H1 (cell line): ENCODE data around the gene EXOC6. TPM values are rescaled to one million over a fixed set of nuclear protein-coding genes. Genes with fewer than 3 reads are reported as not detected.

Experiments used
- BRCA1 ChIP-seq: IDR thresholded peaks from 2 replicates; pipeline ENCODE4 v1.6.1; 2012; ENCODE audit warnings: low read depth, low read length, improper control_type of control experiment
- GTF2F1 ChIP-seq: IDR thresholded peaks from 2 replicates; pipeline ENCODE4 v1.6.1; 2012; ENCODE audit warnings: low read depth, low read length, improper control_type of control experiment, borderline replicate concordance
- polyA plus RNA-seq, 7 experiments: library from polyadenylated mRNA; depleted of rRNA in 3 of 7; stranded (reverse) in 5 of 7; unstranded in 2 of 7; fragments of >200 nt in 5 of 7; fragments of 200-250 nt in 2 of 7; gene quantifications; 1 replicate in 5 of 7; 2 replicates in 1 of 7; 4 replicates in 1 of 7; pipeline versions ENCODE4 v1.2.1 to v1.2.3, GENCODE V29; 2011 to 2013; ENCODE audit warnings: missing spikeins in 2 of 7, mixed read lengths in 2 of 7
- total RNA-seq: library from RNA; stranded (reverse); fragmentation: NEBNext Ultra II Directional; extraction: Animal tissue kit (Norgen Biotek cat#: 25700); gene quantifications from 2 replicates; pipeline ENCODE4 v1.2.1, GENCODE V29; 2021

The EXOC6 gene
- total and polyA plus RNA-seq, 2 of the 8 experiments (the other 6 are each of a cell fraction or from before 2014, with no cell fraction given) = 1.7 to 4.5 TPM

- TF ChIP-seq GTF2F1 (no peak), BRCA1 (no peak)
Measured at GRCh38 chr10:92826061-92826460, 22.3 kb upstream of the EXOC6 start (continued).
